ENCODE data around the gene GPSM1.

GRCh38 chr9:136352682-136353081 lies 25.3 kb downstream of the GPSM1 start:
- no peak for TF ChIP-seq CTCF (IDR thresholded peaks at IDR 0.05)
- no peak for TF ChIP-seq POLR2A (IDR thresholded peaks at IDR 0.05)
